K562 (cell line): Measurements from ENCODE around the gene CRAMP1. TPM values are rescaled to one million over a fixed set of nuclear protein-coding genes. Genes with fewer than 3 reads are reported as not detected.

Experiments used
- E4F1 ChIP-seq: fragments of 250-450 bp; sonication (Bioruptor Pico); IDR thresholded peaks from 2 replicates; pipeline ENCODE4 v1.5.0; 2021; ENCODE audit warnings: mild to moderate bottlenecking, borderline replicate concordance
- HOMEZ ChIP-seq: fragments of 250-450 bp; sonication (Bioruptor Pico); IDR thresholded peaks from 2 replicates; pipeline ENCODE4 v1.4.0; 2020; ENCODE audit warnings: mild to moderate bottlenecking, moderate library complexity
- IRF2 ChIP-seq: sonication (generic); formaldehyde crosslinking; IDR thresholded peaks from 2 replicates; pipeline ENCODE4 v1.8.1; 2022; ENCODE audit warnings: mild to moderate bottlenecking, missing genetic modification reagents
- KLF16 ChIP-seq: IDR thresholded peaks from 2 replicates; pipeline ENCODE4 v1.6.1; 2016; ENCODE audit warnings: antibody characterized with exemption
- NR2C2 ChIP-seq, 2 experiments: fragments of 200-800 bp in 1 of 2; sonication (Bioruptor generic) in 1 of 2; sonication (generic) in 1 of 2; formaldehyde crosslinking in 1 of 2; IDR thresholded peaks; 2 replicates each; pipeline versions ENCODE4 v1.6.1 to v1.8.0; 2016 to 2022; ENCODE audit warnings: mild to moderate bottlenecking in 1 of 2, missing compliant biosample characterization in 1 of 2, missing genetic modification characterization in 1 of 2, missing genetic modification reagents in 1 of 2
- POLR2A ChIP-seq: fragments of 450-650 bp; conservative IDR thresholded peaks from 2 replicates; pipeline ENCODE4 v1.6.1; 2016
- POLR2G ChIP-seq: fragments of 200-400 bp; formaldehyde crosslinking; IDR thresholded peaks from 2 replicates; pipeline ENCODE4 v1.6.1; 2017; ENCODE audit warnings: low read depth, mild to moderate bottlenecking, antibody characterized with exemption, low read length, moderate library complexity
- POU5F1 ChIP-seq: fragments of 150-350 bp; IDR thresholded peaks from 2 replicates; pipeline ENCODE4 v1.6.1; 2014; ENCODE audit warnings: borderline replicate concordance, low read length, low read depth, mild to moderate bottlenecking; ENCODE audit not compliant: partially characterized antibody
- RB1 ChIP-seq: fragments of 450-650 bp; IDR thresholded peaks from 2 replicates; pipeline ENCODE4 v1.6.1; 2017; ENCODE audit warnings: low read depth, mild to moderate bottlenecking
- SMARCE1 ChIP-seq: fragments of 450-650 bp; IDR thresholded peaks from 2 replicates; pipeline ENCODE4 v1.7.1; 2016; ENCODE audit warnings: mild to moderate bottlenecking
- ZFP36 ChIP-seq: fragments of 150-350 bp; IDR thresholded peaks from 2 replicates; pipeline ENCODE4 v1.6.1; 2018; ENCODE audit warnings: low read length, low read depth; ENCODE audit not compliant: partially characterized antibody
- polyA plus RNA-seq, 8 experiments: library from polyadenylated mRNA; depleted of rRNA in 4 of 8; stranded (reverse) in 5 of 8; unstranded in 3 of 8; fragments of >200 nt; fragmentation: Nextera tagmentation in 2 of 8; fragmentation: Illumina TruSeq in 1 of 8; extraction: Ambion mirVana in 2 of 8; extraction: Trizol in 1 of 8; gene quantifications; 2 replicates each; pipeline versions ENCODE4 v1.2.1 to v1.2.3, GENCODE V29; 2011 to 2014; ENCODE audit warnings: inconsistent platforms in 1 of 8, missing spikeins in 1 of 8
- total RNA-seq, 7 experiments: library from RNA; depleted of rRNA in 6 of 7; stranded (reverse); fragments of >200 nt in 6 of 7; fragmentation: Illumina TruSeq in 2 of 7; extraction: Trizol in 2 of 7; gene quantifications; 2 replicates each; pipeline versions ENCODE4 v1.2.1 to v1.2.3, GENCODE V29; 2011 to 2021; ENCODE audit warnings: low replicate concordance in 1 of 7
- TF ChIP-seq, protein P1 (sequence below): sonication (generic); formaldehyde crosslinking; IDR thresholded peaks from 2 replicates; pipeline ENCODE4 v1.8.0; 2023; ENCODE audit warnings: mild to moderate bottlenecking, missing genetic modification reagents
- TF ChIP-seq, protein P2 (sequence below), 2 experiments: fragments of 450-650 bp in 1 of 2; sonication (generic) in 1 of 2; formaldehyde crosslinking; conservative IDR thresholded peaks; 2 replicates each; pipeline versions ENCODE4 v1.4.0 to v1.8.1; 2020 to 2022; ENCODE audit warnings: mild to moderate bottlenecking in 1 of 2, missing genetic modification reagents in 1 of 2
- TF ChIP-seq, protein P3 (sequence below): fragments of 450-650 bp; IDR thresholded peaks from 2 replicates; pipeline ENCODE4 v1.6.1; 2016; ENCODE audit warnings: low read depth, mild to moderate bottlenecking, moderate library complexity
- TF ChIP-seq, protein P4 (sequence below): IDR thresholded peaks from 2 replicates; pipeline ENCODE4 v1.6.1; 2011; ENCODE audit warnings: borderline replicate concordance, low read depth, mild to moderate bottlenecking, moderate library complexity, low read length; ENCODE audit not compliant: insufficient read depth, poor library complexity, severe bottlenecking

Gene CRAMP1
- total and polyA plus RNA-seq, 9 of the 15 experiments (the other 6 are each of a cell fraction or from before 2014, with no cell fraction given): 0.52 to 20.8 (median 7.5) TPM

GRCh38 chr16:1705688-1706385, 93.7 kb downstream of the CRAMP1 start, which contains the start of gene MAPK8IP3 (continued):
- TF ChIP-seq NR2C2 (CRISPR knock-in tag; IDR thresholded peaks at IDR 0.05): no peak
- no peak for TF ChIP-seq NR2C2 (tag; IDR thresholded peaks at IDR 0.05)
- TF ChIP-seq, protein P1, sequence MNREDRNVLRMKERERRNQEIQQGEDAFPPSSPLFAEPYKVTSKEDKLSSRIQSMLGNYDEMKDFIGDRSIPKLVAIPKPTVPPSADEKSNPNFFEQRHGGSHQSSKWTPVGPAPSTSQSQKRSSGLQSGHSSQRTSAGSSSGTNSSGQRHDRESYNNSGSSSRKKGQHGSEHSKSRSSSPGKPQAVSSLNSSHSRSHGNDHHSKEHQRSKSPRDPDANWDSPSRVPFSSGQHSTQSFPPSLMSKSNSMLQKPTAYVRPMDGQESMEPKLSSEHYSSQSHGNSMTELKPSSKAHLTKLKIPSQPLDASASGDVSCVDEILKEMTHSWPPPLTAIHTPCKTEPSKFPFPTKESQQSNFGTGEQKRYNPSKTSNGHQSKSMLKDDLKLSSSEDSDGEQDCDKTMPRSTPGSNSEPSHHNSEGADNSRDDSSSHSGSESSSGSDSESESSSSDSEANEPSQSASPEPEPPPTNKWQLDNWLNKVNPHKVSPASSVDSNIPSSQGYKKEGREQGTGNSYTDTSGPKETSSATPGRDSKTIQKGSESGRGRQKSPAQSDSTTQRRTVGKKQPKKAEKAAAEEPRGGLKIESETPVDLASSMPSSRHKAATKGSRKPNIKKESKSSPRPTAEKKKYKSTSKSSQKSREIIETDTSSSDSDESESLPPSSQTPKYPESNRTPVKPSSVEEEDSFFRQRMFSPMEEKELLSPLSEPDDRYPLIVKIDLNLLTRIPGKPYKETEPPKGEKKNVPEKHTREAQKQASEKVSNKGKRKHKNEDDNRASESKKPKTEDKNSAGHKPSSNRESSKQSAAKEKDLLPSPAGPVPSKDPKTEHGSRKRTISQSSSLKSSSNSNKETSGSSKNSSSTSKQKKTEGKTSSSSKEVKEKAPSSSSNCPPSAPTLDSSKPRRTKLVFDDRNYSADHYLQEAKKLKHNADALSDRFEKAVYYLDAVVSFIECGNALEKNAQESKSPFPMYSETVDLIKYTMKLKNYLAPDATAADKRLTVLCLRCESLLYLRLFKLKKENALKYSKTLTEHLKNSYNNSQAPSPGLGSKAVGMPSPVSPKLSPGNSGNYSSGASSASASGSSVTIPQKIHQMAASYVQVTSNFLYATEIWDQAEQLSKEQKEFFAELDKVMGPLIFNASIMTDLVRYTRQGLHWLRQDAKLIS (CRISPR knock-in tag): peak; percentile 33; the same call in 1 of the 2 replicates
- TF ChIP-seq, protein P2, sequence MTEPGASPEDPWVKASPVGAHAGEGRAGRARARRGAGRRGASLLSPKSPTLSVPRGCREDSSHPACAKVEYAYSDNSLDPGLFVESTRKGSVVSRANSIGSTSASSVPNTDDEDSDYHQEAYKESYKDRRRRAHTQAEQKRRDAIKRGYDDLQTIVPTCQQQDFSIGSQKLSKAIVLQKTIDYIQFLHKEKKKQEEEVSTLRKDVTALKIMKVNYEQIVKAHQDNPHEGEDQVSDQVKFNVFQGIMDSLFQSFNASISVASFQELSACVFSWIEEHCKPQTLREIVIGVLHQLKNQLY (CRISPR knock-in tag; conservative IDR thresholded peaks at IDR 0.05): no peak
- TF ChIP-seq, protein P3, sequence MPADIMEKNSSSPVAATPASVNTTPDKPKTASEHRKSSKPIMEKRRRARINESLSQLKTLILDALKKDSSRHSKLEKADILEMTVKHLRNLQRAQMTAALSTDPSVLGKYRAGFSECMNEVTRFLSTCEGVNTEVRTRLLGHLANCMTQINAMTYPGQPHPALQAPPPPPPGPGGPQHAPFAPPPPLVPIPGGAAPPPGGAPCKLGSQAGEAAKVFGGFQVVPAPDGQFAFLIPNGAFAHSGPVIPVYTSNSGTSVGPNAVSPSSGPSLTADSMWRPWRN: no peak
- no peak for TF ChIP-seq KLF16
- TF ChIP-seq, protein P4, sequence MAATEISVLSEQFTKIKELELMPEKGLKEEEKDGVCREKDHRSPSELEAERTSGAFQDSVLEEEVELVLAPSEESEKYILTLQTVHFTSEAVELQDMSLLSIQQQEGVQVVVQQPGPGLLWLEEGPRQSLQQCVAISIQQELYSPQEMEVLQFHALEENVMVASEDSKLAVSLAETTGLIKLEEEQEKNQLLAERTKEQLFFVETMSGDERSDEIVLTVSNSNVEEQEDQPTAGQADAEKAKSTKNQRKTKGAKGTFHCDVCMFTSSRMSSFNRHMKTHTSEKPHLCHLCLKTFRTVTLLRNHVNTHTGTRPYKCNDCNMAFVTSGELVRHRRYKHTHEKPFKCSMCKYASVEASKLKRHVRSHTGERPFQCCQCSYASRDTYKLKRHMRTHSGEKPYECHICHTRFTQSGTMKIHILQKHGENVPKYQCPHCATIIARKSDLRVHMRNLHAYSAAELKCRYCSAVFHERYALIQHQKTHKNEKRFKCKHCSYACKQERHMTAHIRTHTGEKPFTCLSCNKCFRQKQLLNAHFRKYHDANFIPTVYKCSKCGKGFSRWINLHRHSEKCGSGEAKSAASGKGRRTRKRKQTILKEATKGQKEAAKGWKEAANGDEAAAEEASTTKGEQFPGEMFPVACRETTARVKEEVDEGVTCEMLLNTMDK: peak; percentile 100
- TF ChIP-seq IRF2 (CRISPR knock-in tag): no peak
- TF ChIP-seq ZFP36: no peak
- peak; percentile 96 for TF ChIP-seq POLR2G
- TF ChIP-seq SMARCE1: peak; percentile 56; the same call in 1 of the 2 replicates
- TF ChIP-seq HOMEZ: no peak
- TF ChIP-seq E4F1 (CRISPR knock-in tag): no peak
- no peak for TF ChIP-seq POU5F1
- peak; percentile 99 for TF ChIP-seq RB1
- TF ChIP-seq POLR2A: peak; percentile 94
